Activated CD8-positive, alpha-beta memory T cell treated with anti-CD3 and anti-CD28 coated beads, Interleukin-2, amount 50 U/mL, for 1 hour (primary cell): ENCODE results near the gene SH2D7.

ENCODE experiments used
- DNase-seq: peaks from one replicate; pipeline ENCODE4 v3.0.0-alpha.2; 2020; ENCODE audit errors: extremely low read depth

SH2D7 gene

DNA sequence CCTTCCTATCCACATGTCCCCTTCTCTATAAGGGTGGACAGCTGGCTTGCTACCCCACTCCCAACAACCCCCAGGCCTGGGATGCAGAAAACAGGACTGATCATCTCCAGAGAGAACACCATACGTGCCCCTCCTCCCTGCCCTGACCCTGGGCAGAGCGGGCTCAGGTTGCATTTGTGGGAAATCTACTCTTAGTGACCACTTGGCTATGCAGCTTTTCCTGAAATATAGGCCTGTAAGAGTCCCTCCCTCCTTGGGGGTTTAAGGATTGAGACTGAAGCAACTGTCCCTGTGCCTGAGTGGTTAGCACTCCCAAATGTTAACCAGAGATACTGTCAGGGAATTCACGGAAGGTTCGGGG, 11.7 kb downstream of the SH2D7 start:
- no peak for DNase-seq

DNA sequence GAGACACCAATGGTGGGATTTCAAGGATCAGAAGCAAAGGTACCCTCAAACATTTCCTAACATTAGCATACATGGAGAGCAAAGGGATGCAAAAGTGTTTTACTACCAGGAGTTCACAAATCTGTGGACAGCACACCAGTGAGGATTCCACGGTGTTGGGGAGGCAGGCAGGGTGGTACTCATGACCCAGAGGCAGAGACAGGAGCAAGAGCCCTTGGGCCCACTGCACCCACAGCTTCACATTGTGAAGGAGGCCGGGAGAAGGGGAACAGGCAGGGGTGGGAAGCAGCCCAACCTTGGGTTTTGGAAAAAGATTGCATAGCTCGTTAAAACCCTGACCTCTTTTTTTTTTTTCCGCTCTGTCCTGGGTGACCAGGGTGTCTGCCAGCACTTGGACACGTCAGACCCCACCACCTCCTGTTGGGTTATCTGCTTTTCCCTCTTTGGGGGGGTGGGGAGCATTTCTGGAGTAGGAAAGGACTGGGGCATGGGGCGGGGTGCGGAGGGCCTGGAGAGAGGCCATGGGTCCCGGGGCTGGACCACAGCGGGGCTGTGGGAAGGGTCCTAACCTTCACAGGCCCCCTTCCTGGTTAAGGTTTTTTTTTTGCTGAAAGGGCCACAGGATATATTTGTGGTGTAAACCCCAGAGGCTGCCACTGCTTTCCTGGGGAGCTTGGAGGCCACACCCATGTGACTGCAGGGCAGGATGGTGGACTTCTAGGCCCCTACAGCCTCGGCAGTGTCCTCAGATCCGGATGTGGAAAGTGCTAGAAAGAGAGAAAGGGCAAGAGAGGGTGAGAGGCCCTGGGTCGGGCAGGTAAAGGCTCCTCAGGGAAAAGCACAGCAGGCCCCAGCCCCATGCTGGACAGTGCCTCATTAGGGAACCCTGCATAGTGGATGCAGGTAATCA, 12.5 kb downstream of the SH2D7 start:
- DNase-seq = no peak

DNA sequence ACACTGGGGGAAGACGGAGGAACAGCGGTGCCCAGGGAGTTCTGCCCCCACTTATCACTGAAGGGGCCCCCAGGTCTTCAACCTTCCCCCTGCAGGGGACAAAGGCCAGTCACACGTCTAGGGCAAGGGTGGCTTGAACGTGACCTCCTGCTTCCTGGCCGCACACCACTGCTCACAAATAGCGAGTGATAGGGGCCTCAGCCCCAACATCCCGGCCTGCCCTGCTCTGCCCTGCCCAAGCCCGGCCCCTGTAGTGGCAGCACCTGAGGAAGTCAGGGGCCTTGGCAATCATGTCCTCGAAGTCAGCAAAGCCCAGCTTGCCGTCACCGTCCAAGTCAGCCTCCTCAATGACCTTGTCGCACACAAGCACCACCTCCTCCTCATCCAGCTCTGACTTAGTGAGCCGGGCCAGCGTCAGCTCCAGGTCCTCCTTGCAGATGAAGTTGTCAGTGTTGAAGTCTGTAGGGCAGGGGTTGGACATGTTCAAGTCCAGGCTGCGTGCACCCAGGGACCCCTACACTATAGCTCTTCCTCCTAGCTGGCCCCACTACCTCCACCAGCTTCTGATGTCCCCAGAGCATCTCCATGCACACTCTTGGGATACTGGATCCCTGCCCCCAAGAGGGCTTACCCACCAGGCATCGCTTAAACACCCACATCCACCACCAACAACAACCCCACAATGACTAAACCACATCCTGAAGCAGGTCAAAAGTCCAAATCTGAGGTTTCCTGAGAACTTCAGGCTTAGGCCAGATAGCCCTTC, 13.3 kb downstream of the SH2D7 start:
- no peak for DNase-seq

DNA sequence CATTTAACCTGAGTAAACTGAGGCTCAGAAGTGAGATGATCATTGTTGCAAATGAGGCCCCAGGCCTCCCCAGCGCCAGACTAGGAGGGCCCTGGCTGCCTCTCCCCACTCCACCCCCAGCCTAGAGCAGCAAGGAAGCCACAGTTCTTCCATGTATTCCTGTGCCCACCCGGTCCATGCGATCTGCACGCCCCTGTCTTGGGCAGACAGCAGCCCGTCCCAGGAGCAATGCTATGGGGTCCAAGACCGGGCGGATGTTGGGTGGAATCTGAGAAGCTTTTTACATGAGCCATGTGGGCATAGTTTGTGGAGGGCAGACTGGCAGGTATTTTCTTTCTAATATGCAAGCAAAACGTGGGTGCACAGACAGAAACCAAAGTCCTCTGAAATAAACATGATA, 15.1 kb downstream of the SH2D7 start:
- DNase-seq = no peak

DNA sequence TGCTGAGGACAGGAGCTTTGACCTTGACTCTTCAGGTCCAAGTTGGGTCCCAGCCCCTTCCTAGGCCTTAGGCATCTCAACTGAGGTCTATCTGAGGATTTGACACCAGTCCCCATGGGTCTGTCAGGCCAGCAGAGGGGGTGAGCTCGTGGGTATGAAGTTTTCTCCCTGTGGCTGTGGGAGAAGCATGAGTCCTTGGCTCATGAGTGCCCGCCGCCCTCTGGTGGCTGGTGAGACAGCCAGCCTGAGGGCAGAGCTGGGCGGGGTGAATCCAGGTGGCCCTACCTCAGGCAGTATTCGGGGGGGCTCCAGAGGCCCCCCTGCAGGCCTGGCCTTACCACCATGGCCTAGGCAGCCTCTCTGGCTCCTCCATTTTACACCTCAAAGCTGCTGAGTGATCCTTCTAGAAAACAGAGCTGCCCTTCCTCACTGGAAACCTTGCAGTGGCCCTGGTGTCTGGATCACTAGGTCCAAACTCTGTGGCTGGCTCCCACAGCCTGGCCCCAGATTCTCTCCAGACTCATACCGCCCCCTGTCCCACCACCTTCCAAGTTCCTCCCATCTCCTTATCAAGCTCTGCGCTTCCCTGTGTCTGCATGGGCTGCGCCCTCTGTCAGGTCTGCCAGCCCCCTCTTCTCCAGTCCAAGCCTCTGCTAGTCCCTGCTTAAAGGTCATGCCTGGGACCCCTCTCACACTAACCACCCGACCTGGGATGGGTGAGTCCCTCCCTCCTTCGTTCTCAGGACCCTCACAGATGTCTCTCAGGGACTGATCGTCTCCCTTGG, 16.1 kb downstream of the SH2D7 start:
- DNase-seq = peak; percentile 60

DNA sequence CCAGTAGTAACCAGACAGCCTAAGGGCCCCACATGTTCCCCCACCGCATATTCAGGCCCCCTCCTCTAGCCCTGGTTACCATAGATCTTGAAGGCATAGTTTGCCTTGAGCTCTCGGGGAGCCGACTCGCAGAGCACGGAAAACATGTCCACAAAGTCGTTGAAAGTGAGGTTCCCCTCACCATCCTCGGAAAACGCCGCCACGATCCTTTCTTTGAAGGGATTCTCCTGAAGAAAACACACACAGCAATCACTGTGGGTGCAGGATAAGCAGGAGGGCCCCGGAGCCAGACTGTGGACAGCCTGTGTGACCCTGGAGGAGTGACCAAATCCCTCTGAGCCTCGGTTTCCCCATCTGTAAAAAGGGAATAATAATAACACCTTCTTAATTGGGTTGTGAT, 16.8 kb downstream of the SH2D7 start:
- DNase-seq = no peak

DNA sequence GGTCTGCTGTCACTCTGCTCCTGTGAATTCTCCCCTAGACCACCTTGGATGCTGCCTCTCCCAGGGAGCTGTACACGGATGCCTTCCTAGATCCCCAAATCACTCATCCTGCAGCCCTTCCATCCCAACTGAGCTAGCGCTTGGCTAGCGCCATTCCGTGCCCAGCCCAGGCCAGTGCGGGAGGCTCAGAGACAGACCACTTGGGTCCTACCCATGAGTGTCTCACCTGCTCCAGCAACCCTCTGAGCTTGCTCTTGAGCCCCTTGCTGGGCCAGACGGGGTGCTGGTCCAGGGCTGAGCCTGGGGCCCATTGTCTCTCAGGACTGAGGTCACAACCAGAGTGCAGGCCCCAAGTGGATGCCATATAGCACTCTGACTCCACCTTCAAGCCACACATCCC, 17.7 kb downstream of the SH2D7 start:
- DNase-seq = no peak

DNA sequence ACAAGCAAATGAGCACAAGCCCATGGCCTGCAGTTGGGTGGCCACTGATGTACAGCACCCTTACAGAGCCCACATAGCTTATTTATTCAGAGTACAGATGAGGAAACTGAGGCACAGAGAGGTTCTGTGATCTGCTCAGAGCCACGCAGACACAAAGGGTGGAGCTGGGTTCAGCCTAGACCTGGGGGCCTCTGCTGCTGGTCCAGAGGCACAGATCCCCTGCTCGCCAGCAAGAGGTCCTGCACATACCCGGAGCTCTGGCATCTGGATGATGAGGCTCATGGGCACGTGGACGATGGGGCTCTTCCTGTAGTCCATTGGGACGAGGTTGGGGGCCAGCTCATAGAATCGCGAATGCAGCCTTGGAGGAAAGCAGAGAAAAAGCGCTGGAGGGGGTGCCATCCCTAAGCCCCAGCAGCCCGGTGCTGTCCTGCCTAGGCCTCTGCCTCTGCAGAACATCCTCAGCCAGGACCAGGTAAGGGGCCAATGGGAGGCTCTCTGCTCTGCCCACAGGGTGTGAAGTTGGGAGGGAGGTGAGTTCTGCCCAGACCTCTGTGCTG, 18.6 kb downstream of the SH2D7 start:
- DNase-seq = no peak

DNA sequence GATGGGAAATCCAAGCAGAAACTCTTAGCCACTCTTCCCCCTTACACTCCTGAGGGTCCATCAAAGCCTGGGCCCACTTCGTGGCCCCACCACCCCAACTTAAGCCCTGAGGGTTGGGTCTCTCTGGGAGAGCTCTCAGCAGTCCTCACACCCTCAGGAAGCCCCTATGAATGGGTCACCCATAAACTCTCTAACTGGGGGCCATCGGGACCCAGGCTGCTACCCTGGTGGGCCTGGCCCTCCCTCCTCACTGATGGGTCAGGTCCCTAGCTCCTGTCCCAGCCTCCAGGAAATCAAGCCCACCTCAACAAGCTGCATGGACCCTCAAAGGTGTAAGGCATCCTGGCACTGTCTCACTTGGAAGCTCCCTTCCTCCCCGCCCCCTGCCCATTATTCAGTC, 19.4 kb downstream of the SH2D7 start:
- DNase-seq = no peak

DNA sequence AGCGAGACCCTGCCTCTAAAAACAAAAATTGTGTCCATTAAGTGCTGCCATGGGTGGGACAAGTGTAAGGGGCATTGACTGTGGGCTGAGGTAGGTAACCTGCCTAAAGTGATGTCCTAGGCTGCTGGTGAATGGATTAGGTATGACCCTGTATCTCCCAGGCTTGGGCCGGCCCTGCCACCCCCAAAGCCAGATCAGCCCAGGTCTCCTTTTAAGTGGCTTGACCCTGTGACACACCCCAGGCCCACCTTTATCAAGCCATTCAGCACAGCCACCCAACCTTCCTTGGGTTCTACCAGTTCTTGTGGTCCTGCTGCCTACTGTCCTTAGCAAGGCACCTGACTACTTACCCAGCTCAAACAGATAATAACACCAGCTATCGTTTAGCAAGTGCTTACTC, 20.2 kb downstream of the SH2D7 start:
- DNase-seq = no peak

DNA sequence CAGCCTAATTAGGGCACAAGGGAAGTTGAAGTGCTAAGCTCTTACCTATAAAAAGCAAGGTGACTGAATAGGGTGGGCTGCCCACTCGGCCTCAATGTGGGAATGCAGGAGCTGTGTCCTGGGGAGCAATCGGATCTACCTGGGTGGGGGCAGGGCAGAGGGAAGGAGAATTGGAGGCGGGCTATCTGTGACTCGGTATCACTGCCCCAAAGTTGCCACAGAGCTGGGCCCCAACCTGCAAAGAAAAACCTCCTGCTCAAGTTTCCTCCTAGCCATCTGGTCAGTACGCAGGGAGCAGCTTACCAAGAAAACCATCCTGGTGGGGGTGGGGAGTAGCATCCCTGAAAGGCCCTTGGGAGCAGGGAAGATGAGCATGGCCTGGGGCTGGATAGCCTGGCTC, 28.2 kb downstream of the SH2D7 start:
- no peak for DNase-seq

DNA sequence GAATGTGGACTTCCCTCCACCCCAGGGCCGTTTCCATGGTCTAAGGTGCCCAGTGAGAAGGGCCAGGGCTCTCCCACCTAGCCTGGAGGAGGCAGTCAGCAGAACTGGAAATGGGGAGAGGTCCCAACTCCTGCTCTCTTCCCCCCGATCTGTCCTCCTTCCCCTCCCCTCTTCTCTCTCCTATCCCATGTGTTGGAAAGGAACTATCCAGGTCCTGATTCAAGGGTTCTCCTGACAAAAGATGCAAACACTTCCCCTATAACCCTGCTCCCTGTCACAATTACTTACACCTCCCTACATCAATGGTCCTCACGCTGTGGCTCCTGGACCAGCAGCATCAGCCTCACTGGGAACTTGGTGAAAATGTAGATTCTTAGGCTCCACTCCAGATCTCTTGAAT, 32.9 kb downstream of the SH2D7 start:
- DNase-seq = no peak

DNA sequence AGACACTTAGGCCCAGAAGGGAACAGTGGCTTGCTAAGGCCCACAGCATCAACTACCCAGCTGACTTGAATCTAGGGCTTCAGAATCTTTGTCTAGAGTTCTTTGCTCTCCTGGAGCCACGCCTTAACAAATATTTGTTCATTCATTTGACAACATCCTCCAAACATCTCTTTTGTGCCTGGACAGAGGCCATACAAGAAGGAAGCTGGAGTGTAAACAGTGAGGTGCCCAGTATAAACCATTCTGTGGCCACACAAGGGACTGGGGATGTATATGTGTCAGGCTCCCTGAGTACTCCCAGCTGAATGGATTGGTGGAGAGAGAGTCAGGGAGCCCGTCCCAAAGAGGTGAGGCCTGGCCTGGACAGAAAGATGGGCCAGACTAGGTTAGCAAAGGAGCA, 35.5 kb downstream of the SH2D7 start:
- DNase-seq = no peak

DNA sequence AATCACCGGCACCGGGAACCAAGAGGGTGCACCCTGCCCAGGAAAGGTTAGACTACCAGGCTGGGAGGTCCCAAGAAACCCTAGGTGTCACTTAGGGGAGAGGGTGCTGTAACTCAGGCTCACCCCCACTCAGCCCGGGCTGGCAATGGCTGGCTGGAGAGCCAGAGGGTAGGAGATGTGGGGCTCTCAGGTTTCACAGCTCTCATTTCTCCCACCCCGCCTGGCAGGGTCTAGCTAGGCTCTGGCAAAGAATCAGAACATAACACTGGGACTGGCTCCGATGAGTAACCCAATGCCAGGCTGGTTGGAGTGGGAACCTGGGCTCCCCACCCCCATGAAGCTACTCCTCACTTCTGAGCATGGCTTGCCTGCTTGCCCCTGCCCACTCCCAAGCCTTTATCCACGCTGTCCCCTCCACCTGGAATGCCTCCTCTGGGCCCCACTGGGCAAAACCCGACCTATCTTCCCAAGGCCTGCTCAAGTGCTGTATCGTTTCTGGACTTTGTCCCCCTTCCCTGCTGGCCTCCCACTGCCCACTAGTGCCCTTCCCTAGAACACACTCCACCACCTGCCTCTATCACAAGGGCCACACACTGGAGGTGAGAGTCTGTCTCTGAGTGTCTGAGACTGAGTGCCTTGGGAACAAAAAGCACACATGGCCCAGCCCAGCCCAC, 36.9 kb downstream of the SH2D7 start:
- DNase-seq = no peak

DNA sequence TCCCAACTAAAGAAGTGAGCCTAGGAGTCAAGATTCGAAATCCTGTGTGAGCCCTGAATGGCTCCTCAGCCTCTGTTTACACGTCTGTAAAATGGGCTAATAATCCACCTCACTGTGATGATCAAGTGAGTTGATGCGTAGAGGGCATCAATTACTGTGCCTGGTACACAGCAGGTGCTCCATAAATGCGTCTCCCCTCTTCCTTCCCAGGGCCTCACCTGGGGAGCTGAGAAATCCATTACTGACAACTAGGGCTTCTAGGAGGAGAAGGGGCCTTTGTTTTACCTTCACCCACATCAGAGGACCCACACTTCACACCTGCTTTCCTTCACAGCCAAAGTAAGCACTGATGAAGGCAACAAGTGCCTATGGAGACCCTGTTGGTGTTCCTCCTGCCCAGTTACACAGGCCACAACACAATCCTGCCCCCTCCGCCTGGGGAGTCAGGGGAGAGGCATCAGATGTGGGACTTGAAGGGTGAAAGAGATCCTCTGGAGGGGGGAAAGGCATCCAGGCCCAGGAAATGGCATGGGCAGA, 37.5 kb downstream of the SH2D7 start:
- no peak for DNase-seq

DNA sequence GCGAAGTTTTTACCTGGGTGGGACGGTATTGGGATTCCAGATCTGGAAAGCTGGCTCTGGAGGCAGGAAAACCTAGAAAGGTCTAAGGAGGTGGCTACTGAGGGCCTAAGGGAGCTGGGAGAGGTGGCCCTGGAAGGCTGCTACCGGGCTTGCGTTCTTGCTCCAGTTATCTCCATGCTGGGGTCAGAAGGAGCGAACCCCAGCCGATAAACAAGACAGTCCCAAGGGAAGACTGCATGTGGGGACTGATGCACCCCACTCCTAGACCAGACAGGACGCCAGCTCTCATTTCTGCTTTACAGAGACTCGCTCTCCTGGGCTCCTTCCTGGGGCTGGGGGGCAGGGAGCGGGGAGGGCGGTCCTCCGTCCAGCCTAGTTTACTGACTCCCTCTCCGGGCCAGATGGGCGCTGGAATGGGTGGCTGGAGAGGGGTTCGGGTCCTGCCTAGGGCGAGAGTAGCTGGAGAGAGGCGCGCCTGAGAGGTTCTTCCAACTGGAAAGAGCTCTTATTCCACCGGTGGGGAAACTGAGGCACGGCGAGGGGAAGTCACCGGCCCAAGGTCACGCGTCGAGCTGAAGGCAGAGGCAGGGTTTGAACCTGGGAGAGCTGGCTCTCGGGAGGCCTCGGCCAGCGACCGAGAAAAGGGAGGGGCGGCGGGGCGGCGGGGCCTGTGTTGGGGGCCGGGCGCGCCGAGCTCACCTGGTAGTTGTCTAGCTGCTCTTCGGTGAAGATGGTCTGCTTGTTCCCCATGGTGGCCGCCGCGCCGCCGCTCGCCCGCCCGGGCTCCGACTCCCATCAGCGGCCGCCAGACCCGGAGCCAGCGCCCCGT, 38.3 kb downstream of the SH2D7 start:
- DNase-seq = peak; percentile 13

DNA sequence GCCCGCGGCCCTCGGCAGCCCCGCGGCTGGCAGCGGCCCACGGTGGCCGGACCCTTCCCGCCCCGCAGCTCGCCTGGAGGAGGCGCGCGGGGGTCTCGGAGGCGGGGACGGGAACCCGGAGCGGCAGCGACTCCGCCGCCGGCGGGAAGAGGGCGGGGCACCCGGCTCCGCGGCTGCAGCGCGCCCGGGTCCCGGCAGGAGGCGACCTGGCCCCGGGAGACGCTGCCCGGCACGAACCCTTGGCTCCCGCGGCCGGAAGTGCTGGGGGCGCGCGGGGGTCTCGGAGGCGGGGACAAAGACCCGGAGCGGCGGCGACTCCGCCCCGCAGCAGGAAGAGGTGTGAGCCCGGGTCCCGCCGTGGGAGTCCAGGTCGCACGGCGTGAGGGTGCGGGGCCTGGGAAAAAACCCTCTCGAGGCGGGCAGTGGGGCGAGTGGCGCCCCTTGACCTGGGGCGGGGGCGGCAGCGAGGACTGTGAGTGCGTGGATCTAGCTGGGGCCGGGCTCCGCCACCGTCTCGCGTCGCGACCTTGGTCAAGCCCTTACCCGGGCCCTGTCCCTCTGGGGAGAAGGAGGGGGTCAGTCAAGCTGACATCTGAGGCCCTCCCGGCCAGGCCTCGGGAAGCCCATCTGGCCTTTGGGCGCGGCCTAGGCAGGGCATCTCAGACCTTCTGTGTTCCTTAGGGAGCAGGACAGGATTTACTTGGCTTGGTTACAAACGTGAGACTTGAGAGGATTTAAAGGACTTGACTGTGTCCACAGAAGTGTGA, 39.1 kb downstream of the SH2D7 start, which contains the start of gene CIB2:
CIB2 (minus strand) TSS at position 151 of the 767 bp plus-strand sequence. CDS start 230 bp downstream, outside the sequence.
- no peak for DNase-seq

DNA sequence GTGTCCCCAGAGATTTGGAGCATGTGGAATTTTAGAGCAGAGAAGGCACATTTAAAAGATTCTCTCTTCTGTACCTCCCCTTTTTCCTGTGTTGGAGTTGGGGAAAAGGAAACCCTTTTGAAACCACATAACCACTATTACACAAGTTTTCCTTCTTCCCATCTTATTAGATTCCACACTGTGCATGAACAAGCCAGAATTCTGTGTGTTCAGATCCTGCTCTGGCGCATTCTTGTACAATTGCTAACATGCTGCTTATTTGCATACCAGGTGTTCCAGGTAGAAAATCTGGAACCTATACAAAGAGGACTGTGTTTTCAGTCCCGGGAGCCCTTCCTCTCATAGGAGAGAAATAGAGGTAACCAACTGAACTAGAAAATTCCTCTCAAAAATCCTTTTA, 41.4 kb downstream of the SH2D7 start:
- DNase-seq = no peak

DNA sequence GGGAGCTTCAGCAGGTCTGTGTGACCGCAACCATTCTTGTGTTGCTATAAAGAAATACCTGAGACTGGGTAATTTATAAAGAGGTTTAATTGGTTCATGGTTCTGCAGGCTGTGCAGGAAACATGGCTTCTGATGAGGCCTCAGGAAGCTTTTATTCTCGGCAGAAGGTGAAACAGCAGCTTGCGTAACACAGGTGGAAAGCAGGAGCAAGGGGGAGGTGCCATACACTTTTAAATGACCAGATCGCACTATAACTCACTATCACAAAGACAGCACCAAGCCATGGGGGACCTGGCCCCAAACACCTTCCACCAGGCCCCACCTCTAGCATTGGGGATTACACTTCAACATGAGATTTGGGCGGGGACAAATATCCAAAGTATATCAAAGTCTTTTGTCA, 47.2 kb downstream of the SH2D7 start:
- no peak for DNase-seq
